Measurements from ENCODE around the gene FARS2. TPM values are rescaled to one million over a fixed set of nuclear protein-coding genes. Genes with fewer than 3 reads are reported as not detected.

Gene FARS2
- total RNA-seq, 1 donor from 2014 or later: 21.9 TPM

DNA sequence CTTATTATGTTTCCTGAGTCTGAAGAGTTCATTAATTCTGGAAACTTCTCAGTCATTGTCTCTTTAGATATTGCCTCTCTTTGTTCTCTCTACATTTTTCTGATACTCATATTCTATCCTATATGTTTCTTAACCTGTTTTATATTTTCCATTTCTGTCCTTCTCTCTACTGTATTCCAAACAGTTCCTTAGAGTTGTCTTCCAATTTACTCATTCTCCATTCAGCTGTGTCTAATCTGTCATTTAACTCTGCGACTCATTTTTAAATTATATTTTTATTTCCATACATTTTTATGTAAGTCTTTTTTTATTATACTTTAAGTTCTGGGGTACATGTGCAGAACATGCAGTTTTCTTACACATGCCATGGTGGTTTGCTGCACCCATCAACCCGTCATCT lies 493.6 kb downstream of the FARS2 start:
- TF ChIP-seq, protein P1, sequence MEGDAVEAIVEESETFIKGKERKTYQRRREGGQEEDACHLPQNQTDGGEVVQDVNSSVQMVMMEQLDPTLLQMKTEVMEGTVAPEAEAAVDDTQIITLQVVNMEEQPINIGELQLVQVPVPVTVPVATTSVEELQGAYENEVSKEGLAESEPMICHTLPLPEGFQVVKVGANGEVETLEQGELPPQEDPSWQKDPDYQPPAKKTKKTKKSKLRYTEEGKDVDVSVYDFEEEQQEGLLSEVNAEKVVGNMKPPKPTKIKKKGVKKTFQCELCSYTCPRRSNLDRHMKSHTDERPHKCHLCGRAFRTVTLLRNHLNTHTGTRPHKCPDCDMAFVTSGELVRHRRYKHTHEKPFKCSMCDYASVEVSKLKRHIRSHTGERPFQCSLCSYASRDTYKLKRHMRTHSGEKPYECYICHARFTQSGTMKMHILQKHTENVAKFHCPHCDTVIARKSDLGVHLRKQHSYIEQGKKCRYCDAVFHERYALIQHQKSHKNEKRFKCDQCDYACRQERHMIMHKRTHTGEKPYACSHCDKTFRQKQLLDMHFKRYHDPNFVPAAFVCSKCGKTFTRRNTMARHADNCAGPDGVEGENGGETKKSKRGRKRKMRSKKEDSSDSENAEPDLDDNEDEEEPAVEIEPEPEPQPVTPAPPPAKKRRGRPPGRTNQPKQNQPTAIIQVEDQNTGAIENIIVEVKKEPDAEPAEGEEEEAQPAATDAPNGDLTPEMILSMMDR (conservative IDR thresholded peaks at IDR 0.05): no peak
- H3K27ac Mint-ChIP-seq: no peak overlapping the region

DNA sequence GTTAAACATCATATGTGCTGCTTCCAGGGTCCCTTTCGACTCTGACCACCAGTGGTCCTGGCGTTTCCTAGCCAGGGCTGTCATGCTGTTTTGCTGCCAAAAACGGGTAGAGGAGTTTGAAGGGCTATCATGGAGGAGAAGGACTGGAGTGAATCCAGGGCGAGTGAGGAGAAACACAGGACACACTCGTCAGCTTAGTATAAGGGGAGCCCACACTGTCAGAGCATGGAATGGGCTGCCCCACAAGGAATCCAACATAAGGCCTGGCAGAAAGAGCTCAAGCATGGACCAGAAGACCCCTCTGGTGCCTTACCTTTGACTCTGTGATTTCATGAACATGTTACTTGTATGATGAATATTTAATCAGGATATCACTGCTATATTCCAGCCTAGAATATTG lies 498.3 kb downstream of the FARS2 start:
- TF ChIP-seq, protein P1 (conservative IDR thresholded peaks at IDR 0.05): no peak
- H3K36me3 Mint-ChIP-seq: peaks cover 5% of the 10 kb centered on the region
- peaks cover 9% of the 10 kb centered on the region for H3K9me3 Mint-ChIP-seq
- H3K4me1 Mint-ChIP-seq (ENCODE audit: unreplicated experiment): no peaks in the 10 kb centered on the region
- no peak for DNase-seq (ENCODE audit: extremely low spot score, unreplicated experiment)
- no peak overlapping the region for H3K4me3 Mint-ChIP-seq
- H3K27ac Mint-ChIP-seq: no peak overlapping the region
- H3K27me3 Mint-ChIP-seq: no peaks in the 10 kb centered on the region

More for the DNA sequence above, 493.6 kb downstream of the FARS2 start:
- peaks cover 7% of the 10 kb centered on the region for H3K36me3 Mint-ChIP-seq
- H3K4me3 Mint-ChIP-seq: no peak overlapping the region
- peaks cover 21% of the 10 kb centered on the region for H3K9me3 Mint-ChIP-seq
- H3K27me3 Mint-ChIP-seq: no peaks in the 10 kb centered on the region
- no peak for DNase-seq (ENCODE audit: extremely low spot score, unreplicated experiment)
- peaks cover 10% of the 10 kb centered on the region for H3K4me1 Mint-ChIP-seq (ENCODE audit: unreplicated experiment)

DNA sequence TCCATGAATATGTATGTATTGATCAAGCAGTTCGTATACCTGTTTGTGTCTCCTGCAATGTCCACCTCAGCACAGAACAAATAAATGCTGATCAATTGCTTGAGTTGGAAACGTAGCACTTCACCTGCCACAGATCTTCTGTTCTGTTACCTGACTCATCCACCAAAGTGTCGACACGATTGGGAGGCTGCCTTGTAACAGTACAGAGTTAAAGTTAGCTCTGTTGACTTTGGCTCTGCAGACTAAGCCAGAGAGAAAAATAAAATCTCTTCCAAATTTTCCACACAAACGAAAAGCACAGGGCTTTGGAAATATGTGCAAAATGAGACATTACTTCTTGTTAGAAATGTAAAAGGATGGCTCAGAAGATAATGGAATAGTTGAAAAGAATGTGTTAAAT lies 500.1 kb downstream of the FARS2 start:
- H3K4me3 Mint-ChIP-seq: no peak overlapping the region
- TF ChIP-seq, protein P1 (conservative IDR thresholded peaks at IDR 0.05): no peak
- no peaks in the 10 kb centered on the region for H3K27me3 Mint-ChIP-seq
- H3K4me1 Mint-ChIP-seq (ENCODE audit: unreplicated experiment): no peaks in the 10 kb centered on the region
- H3K36me3 Mint-ChIP-seq: no peaks in the 10 kb centered on the region
- no peak overlapping the region for H3K27ac Mint-ChIP-seq
- DNase-seq (ENCODE audit: extremely low spot score, unreplicated experiment): no peak
- no peaks in the 10 kb centered on the region for H3K9me3 Mint-ChIP-seq

DNA sequence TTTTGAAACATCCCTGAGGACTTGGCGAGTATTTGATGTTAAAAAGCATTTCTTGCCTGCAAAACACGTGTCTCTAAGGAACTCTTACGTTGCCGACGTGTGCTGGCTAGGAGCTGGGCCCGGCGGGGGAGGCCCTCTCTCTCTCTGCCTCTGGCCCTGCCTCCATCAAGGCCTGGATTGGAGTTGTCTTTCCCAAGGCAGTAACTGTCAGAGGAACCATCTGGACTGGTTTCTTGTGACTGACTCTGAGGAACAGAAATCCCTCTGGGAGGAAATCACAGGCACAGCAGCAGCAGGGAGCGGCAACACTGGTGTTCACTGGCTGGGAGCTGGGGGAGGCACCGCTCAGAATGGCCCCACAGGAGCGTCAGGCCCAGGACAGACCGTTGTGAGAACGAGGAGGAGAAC lies 501.3 kb downstream of the FARS2 start:
- no peaks in the 10 kb centered on the region for H3K4me1 Mint-ChIP-seq (ENCODE audit: unreplicated experiment)
- TF ChIP-seq, protein P1 (conservative IDR thresholded peaks at IDR 0.05): no peak
- no peak overlapping the region for H3K27ac Mint-ChIP-seq
- no peaks in the 10 kb centered on the region for H3K9me3 Mint-ChIP-seq
- no peak overlapping the region for H3K4me3 Mint-ChIP-seq
- H3K27me3 Mint-ChIP-seq: no peaks in the 10 kb centered on the region
- no peak for DNase-seq (ENCODE audit: extremely low spot score, unreplicated experiment)
- no peaks in the 10 kb centered on the region for H3K36me3 Mint-ChIP-seq

DNA sequence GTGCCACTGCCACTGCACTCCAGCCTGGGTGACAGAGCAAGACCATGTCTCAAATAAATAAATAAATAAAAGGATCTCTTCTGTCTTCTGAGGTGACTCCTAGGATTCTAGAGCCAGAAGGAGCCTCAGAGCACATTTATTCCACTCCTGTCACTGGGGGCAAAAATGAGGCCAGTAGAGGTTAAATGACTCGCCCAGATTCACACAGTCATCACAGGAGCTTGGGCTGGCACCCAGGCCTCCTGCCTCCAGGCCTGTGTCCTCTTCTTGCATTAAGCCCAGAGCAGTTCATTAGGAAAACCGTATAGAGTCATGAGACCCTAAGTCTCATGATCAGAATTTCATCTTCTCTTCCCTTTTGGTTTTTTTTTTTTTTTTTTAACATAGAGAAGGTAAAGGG lies 502.1 kb downstream of the FARS2 start:
- Mint-ChIP-seq H3K36me3 (no peaks in the 10 kb centered on the region), H3K9me3 (peaks cover 1% of the 10 kb centered on the region), H3K4me3 (no peak overlapping the region), H3K27me3 (no peaks in the 10 kb centered on the region), H3K27ac (no peak overlapping the region), H3K4me1 (ENCODE audit: unreplicated experiment) (no peaks in the 10 kb centered on the region)
- DNase-seq (ENCODE audit: extremely low spot score, unreplicated experiment): no peak
- TF ChIP-seq, protein P1 (conservative IDR thresholded peaks at IDR 0.05): no peak

DNA sequence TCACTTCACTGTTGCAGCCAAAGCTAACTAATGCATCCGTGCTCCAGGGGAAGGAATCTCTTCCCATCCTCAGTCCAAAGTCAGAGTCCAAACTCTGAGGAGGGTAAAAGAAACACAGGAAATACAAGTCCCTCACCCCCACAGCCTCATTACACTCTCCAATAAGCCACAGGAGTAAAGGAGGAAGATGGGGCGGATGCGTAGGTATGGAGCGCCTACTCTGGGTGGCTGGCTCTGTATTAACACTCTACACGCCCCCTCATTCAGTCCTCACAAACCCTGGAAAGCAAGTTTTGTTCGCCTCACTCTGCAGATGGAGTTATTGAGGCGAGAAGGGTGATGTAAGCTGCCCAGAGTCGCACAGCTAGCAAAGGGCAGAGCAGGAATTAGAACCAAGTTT lies 502.6 kb downstream of the FARS2 start:
- H3K36me3 Mint-ChIP-seq: no peaks in the 10 kb centered on the region
- no peak overlapping the region for H3K27ac Mint-ChIP-seq
- H3K27me3 Mint-ChIP-seq: no peaks in the 10 kb centered on the region
- H3K4me1 Mint-ChIP-seq (ENCODE audit: unreplicated experiment): no peaks in the 10 kb centered on the region
- no peak for DNase-seq (ENCODE audit: extremely low spot score, unreplicated experiment)
- H3K9me3 Mint-ChIP-seq: peaks cover 4% of the 10 kb centered on the region
- TF ChIP-seq, protein P1 (conservative IDR thresholded peaks at IDR 0.05): no peak
- H3K4me3 Mint-ChIP-seq: no peak overlapping the region
